Measurements from ENCODE around the gene INAFM1. TPM values are rescaled to one million over a fixed set of nuclear protein-coding genes. Genes with fewer than 3 reads are reported as not detected.

INAFM1 gene
- total and polyA plus RNA-seq, 2 donors (not counting 1 experiment from before 2014, with no cell fraction given): 6.6 to 13.6 TPM

DNA sequence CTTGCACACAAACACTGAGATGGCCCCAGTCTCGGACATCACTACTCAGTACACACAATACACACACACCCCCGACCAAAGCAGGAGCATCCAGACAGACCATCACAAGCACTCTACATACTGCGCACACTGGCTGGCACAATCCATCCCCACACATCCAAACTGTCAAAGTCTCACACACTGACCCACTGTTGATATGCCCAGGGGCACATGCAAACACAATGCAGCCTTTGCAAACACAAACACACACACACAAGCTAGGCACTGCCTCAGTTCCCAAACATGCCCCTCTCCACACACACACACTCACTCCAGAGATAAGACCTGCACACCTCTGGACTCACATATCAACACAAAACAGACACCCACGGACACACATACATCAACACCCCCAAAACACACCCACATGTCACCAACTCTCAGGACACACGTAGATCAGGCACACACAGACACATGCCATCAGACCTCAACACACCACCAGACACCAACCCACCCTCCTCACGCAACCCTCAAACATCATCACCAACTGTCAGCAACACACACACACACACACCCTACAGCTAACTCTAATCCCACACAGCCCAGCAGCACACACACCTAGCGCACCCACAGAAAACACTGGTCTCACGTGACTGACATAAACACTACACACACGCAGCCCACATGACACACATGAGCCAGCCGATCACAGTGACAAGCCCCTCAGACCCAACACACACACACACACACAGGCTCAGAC lies 45.6 kb upstream of the INAFM1 start:
- Histone ChIP-seq H3K36me3 (replicated peaks in 1 of 2; ENCODE audit: control extremely low read depth in 1 of 2, control insufficient read depth in 1 of 2, extremely low read depth in 1 of 2, insufficient read depth in 2 of 2, low read length in 1 of 2) (no peaks in the 10 kb centered on the region), H3K4me2 (replicated peaks; ENCODE audit: low read depth, low read length, poor library complexity, severe bottlenecking) (peak overlapping the region; percentile 100), H3K27me3 (replicated peaks in 1 of 4; ENCODE audit: control extremely low read depth in 1 of 4, control insufficient read depth in 3 of 4, insufficient read depth in 4 of 4, low read length in 3 of 4) (peaks cover 0 to 34% (median 1%) of the 10 kb centered on the region in 4 experiments), H4K20me1 (ENCODE audit: control insufficient read depth, insufficient read depth, low read length, poor library complexity, severe bottlenecking) (peaks cover 22% of the 10 kb centered on the region), H3K27ac (ENCODE audit: low read length in 2 of 2) (peak overlapping the region in 1 of 2 donors; percentile 52), H3K9ac (ENCODE audit: low read length) (peak overlapping the region; percentile 89), H3K9me3 (ENCODE audit: control extremely low read depth in 1 of 3, control insufficient read depth in 2 of 3, insufficient read depth in 1 of 3, low read length in 2 of 3) (no peaks in the 10 kb centered on the region), H2AFZ (ENCODE audit: insufficient read depth, low read depth, low read length, poor library complexity, severe bottlenecking) (no peak overlapping the region), H3K79me2 (ENCODE audit: control insufficient read depth, insufficient read depth, low read length) (no peaks in the 10 kb centered on the region), H3K4me1 (ENCODE audit: control insufficient read depth in 2 of 2, insufficient read depth in 2 of 2, low read length in 2 of 2) (peaks cover 53 to 62% of the 10 kb centered on the region in 2 donors), H3K4me3 (ENCODE audit: control extremely low read depth in 1 of 5, extremely low read depth in 1 of 5, insufficient read depth in 1 of 5, low read depth in 2 of 5, low read length in 4 of 5) (peak overlapping the region; percentile 27 to 95 (median 52))
- intact Hi-C loops (cut with micrococcal nuclease): loop anchor here (5.0 kb wide), 2 partner anchors 192 to 442 kb away; partner anchors contain the start of gene SLC1A5
- no peak for ATAC-seq (ENCODE audit: low read depth)
- DNase-seq: peak; percentile 59
- H3K9me3 Mint-ChIP-seq (ENCODE audit: insufficient read depth): no peaks in the 10 kb centered on the region
- no peak overlapping the region for H3K27ac Mint-ChIP-seq
- TF ChIP-seq, protein P1, sequence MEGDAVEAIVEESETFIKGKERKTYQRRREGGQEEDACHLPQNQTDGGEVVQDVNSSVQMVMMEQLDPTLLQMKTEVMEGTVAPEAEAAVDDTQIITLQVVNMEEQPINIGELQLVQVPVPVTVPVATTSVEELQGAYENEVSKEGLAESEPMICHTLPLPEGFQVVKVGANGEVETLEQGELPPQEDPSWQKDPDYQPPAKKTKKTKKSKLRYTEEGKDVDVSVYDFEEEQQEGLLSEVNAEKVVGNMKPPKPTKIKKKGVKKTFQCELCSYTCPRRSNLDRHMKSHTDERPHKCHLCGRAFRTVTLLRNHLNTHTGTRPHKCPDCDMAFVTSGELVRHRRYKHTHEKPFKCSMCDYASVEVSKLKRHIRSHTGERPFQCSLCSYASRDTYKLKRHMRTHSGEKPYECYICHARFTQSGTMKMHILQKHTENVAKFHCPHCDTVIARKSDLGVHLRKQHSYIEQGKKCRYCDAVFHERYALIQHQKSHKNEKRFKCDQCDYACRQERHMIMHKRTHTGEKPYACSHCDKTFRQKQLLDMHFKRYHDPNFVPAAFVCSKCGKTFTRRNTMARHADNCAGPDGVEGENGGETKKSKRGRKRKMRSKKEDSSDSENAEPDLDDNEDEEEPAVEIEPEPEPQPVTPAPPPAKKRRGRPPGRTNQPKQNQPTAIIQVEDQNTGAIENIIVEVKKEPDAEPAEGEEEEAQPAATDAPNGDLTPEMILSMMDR (IDR thresholded peaks at IDR 0.05): no peak
- no peak for TF ChIP-seq EZH2 (IDR thresholded peaks at IDR 0.05; ENCODE audit: borderline replicate concordance, insufficient read depth, low read depth, low read length, poor library complexity, severe bottlenecking)
- no peaks in the 10 kb centered on the region for H3K27me3 Mint-ChIP-seq
- POLR2A ChIA-PET: interaction anchor here (0.5 to 1.8 kb wide), 4 partner anchors 12 to 1478 kb away, joined by 3 to 7 read pairs (median 4); no protein-coding TSS in a partner anchor
- CTCF ChIA-PET: interaction anchor here (1.0 to 7.3 kb wide), 4 partner anchors 10 to 18 kb away, joined by 3 to 99 read pairs (median 6); no protein-coding TSS in a partner anchor
- peaks cover 30% of the 10 kb centered on the region for H3K4me1 Mint-ChIP-seq
- no peak overlapping the region for H3K4me3 Mint-ChIP-seq
- 22% methylated on average over 10 of the region's 10 CpGs for WGBS (ENCODE audit: insufficient coverage)

DNA sequence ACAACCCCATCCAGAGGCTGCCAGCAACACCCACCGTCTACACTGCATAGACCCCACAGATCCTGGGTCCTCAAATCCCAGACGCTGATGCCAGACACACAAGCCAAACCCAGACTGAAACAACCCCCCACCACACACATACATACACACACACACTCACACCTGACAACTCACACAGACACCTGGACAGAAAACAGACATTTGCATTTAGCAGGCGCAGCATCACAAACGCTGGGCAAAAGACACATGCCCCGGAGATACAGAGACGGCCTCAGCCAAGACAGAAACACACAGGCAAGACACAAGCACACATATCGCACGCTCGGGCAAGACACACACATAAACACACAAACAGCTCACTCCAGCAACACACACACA lies 45.0 kb upstream of the INAFM1 start:
- Histone ChIP-seq H3K36me3 (replicated peaks in 1 of 2; ENCODE audit: control extremely low read depth in 1 of 2, control insufficient read depth in 1 of 2, extremely low read depth in 1 of 2, insufficient read depth in 2 of 2, low read length in 1 of 2) (no peaks in the 10 kb centered on the region), H3K79me2 (ENCODE audit: control insufficient read depth, insufficient read depth, low read length) (no peaks in the 10 kb centered on the region), H3K4me2 (replicated peaks; ENCODE audit: low read depth, low read length, poor library complexity, severe bottlenecking) (peak overlapping the region; percentile 100), H3K9ac (ENCODE audit: low read length) (peak overlapping the region; percentile 89), H3K9me3 (ENCODE audit: control extremely low read depth in 1 of 3, control insufficient read depth in 2 of 3, insufficient read depth in 1 of 3, low read length in 2 of 3) (no peaks in the 10 kb centered on the region), H3K27me3 (replicated peaks in 1 of 4; ENCODE audit: control extremely low read depth in 1 of 4, control insufficient read depth in 3 of 4, insufficient read depth in 4 of 4, low read length in 3 of 4) (peaks cover 0 to 36% (median 1%) of the 10 kb centered on the region in 4 experiments), H3K27ac (ENCODE audit: low read length in 2 of 2) (peak overlapping the region; percentile 20 to 52), H3K4me1 (ENCODE audit: control insufficient read depth in 2 of 2, insufficient read depth in 2 of 2, low read length in 2 of 2) (peaks cover 53 to 62% of the 10 kb centered on the region in 2 donors), H3K4me3 (ENCODE audit: control extremely low read depth in 1 of 5, extremely low read depth in 1 of 5, insufficient read depth in 1 of 5, low read depth in 2 of 5, low read length in 4 of 5) (peak overlapping the region; percentile 27 to 95 (median 52)), H2AFZ (ENCODE audit: insufficient read depth, low read depth, low read length, poor library complexity, severe bottlenecking) (no peak overlapping the region), H4K20me1 (ENCODE audit: control insufficient read depth, insufficient read depth, low read length, poor library complexity, severe bottlenecking) (peaks cover 22% of the 10 kb centered on the region)
- POLR2A ChIA-PET: interaction anchor here (0.7 to 1.8 kb wide), 2 partner anchors 11 to 14 kb away, joined by 3 to 4 read pairs; no protein-coding TSS in a partner anchor
- ATAC-seq (ENCODE audit: low read depth) (no peak), DNase-seq (no peak)
- no peak for TF ChIP-seq EZH2 (IDR thresholded peaks at IDR 0.05; ENCODE audit: borderline replicate concordance, insufficient read depth, low read depth, low read length, poor library complexity, severe bottlenecking)
- TF ChIP-seq, protein P1 (IDR thresholded peaks at IDR 0.05): no peak
- Mint-ChIP-seq H3K4me1 (peaks cover 30% of the 10 kb centered on the region), H3K27ac (no peak overlapping the region), H3K9me3 (ENCODE audit: insufficient read depth) (no peaks in the 10 kb centered on the region), H3K4me3 (no peak overlapping the region), H3K27me3 (no peaks in the 10 kb centered on the region)
- intact Hi-C loops (cut with micrococcal nuclease): loop anchor here (1.0 to 5.0 kb wide), 3 partner anchors 15 to 442 kb away; partner anchors contain the start of gene SLC1A5
- CTCF ChIA-PET: interaction anchor here (1.0 to 7.3 kb wide), 4 partner anchors 9 to 19 kb away, joined by 3 to 99 read pairs (median 6); no protein-coding TSS in a partner anchor
- WGBS (ENCODE audit: insufficient coverage): 5% methylated on average over 9 of the region's 9 CpGs

Measured in B cell (primary cell).